ENCODE data around the gene ADAMTS12.
"Not testable (repeated sequence)": the region's sequence is repeated elsewhere in the genome, so short reads cannot be mapped to it uniquely, and the experiment has no call there.

The ADAMTS12 gene

DNA sequence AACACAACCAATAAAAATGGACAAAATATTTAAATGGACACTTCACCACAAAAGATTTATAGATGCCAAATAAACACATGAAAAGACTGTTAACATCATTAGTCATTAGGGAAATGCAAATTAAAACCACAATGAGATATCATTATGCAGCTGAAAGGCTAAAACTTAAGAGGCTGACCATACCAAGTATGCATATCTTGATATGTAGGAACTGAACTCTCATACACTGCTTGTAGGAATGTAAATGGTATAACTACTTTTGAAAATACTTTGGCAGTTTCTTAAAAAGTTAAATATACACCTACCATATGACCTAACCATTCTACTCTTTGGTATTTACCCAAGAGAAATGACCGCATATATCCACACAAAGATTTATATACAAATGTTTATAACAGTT is 13.6 kb upstream of the ADAMTS12 start:
- no peak for FAIRE-seq
- DNase-seq (ENCODE audit: insufficient read length, low spot score) = no peak

DNA sequence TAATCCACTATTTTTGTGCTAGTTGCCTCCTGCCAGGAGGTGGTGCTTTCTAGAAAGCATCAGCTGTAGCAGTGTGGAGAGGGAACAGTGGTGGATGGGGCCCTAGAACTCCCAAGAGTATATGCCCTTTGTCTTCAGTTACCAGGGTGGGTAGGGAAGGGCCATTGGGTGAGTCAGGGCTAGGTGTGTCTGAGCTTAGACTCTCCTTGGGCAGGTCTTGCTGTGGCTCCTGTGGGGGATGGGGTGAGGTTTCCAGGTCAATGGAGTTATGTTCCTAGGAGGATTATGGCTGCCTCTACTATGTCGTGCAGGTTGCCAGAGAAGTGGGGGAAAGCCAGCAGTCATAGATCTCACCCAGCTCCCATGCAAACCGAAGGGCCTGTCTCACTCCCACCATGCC is 11.3 kb upstream of the ADAMTS12 start:
- no peak for DNase-seq (ENCODE audit: insufficient read length, low spot score)
- FAIRE-seq = no peak

DNA sequence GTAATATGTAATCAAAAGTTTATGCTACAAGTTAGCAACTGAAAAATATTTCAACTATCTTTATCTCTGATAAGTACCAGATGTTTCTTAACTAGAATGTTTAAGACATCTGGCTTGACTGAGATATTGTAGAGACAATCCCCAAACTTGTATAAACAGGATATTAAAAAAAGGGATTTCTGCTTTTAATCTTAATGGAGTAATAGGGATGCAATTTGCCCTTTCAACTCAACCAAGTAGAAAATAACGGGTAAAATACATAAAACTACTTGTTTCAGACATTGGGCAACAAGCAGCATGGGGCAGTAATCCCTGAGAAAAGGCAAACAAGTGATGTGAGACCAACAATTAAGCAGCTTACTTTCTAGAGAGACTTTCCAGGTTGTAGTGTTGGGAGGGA is 9.4 kb upstream of the ADAMTS12 start:
- DNase-seq (ENCODE audit: insufficient read length, low spot score) = no peak
- no peak for FAIRE-seq

DNA sequence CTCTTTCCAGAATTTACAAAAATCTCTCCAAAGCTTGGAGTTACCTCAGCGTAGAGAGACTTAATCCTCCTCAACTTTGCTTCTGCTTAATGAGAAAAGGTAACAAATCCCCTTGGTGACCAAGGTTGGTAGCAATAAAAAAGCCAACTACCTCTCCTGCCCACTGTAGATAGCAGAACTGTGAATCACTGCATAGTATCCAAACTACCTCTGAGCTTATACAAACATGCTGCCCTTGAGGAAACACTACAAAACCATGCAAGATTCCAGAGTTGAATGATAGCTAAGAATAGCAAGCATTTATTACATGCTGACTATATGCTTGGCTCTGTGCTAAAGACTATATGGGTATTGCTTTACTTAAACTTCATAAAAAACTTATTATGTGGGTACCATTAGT is 2.8 kb upstream of the ADAMTS12 start:
- no peak for FAIRE-seq
- no peak for DNase-seq (ENCODE audit: insufficient read length, low spot score)

DNA sequence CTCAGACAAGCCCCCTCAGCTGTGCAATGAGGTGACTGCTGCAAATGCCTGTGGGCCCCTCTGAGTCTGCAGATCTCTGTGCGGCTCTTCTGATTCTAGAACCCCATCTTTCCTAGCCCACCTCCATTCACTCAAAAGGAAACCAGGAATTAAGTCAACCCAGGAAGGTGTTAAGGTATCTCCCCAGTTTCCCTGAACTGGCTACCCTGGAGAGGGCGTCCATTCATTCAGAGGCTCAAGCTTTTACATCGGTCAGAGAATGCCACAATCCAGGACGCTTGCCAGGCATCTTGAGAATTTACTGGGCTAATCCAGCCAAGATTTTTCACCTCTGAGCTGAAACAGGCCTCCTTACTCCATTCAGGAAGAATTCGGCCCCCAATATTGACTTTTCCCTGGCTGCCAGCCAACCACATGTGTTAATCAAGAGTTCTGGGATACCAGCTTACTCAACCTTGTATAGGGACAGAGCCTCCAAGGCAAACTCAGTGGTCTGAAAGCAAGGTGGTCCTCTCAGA is 889 bp upstream of the ADAMTS12 start:
- DNase-seq (ENCODE audit: insufficient read length, low spot score) = no peak
- no peak for FAIRE-seq

DNA sequence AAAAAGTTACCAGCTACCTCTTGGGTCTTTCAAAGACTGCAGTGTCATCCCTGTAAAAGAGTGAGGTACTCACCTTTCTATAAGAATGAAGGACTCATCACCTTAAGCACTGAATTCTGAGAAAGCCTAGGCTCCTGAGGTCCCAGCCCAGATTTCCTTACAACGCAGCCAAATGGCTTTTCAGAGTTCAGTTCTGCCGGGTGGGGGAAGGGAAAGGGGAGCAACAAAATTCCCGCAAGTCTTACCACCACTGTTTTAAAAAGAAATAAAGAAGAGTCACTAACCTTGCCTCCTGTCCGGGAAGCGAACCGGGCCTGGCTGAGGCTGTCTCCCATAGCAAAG is 373 bp downstream of the ADAMTS12 start:
- DNase-seq (ENCODE audit: insufficient read length, low spot score) (no peak), FAIRE-seq (no peak)

DNA sequence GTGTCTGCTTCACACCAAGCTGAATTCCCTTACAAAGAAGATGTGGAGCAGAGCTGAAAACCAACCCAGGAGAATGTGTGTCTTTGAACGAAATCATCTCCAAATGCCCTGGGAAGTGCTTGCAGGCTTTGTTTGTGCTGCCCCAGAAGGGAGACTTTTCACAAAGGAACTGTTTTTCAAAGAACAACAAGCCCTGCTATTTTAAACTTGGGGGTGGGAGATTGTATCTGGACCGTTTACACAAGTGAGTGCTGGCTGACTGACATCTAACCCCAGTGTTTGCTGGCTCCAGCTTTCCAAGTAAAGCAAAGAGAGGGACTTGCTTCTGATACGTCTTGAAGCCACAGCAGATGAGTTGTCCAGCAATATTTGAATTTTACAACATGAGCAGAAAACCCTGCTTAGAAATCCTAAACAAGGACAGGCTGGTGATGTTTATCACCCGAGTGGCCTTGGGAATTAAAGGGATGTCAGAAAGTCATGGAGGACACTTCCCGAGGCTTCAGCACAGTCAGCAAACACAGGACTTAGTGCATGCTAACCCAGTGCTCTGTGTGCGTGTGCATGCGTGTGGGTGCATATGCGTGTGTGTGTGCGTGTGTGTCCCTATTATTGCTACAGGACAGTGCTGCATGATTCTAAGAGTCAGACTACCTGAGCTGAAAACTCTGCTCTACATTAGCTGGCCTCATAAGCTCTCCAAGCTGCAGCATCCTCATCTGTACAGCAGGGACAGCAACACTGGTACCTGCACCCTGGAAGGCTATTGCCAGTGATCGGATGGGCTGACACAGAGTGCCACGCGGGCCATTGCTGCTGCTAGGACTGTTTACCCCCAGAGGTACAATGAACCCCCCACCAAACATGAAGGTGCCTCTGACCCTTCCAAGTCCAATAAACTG is 1.4 kb downstream of the ADAMTS12 start:
- no peak for FAIRE-seq
- DNase-seq (ENCODE audit: insufficient read length, low spot score) = no peak

DNA sequence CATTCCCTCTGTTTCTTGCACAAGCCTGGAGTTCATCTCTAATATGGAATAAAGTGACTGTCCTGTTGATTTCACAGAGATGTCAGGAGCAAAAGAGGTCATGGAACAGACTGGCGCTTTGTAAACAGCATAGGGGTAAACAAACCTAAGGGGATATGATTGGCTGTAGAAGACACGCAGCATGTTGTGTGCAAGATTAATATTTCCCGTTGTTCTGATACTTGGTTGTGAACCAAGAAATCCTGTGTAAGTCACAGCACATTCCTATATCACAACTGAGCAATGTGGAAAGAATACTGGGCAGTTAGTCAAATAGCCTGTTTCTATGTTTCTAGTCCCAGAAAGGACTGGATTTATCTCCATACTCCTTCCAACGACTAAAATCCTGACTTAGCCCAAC is 3.2 kb downstream of the ADAMTS12 start:
- no peak for FAIRE-seq
- DNase-seq (ENCODE audit: insufficient read length, low spot score) = no peak

DNA sequence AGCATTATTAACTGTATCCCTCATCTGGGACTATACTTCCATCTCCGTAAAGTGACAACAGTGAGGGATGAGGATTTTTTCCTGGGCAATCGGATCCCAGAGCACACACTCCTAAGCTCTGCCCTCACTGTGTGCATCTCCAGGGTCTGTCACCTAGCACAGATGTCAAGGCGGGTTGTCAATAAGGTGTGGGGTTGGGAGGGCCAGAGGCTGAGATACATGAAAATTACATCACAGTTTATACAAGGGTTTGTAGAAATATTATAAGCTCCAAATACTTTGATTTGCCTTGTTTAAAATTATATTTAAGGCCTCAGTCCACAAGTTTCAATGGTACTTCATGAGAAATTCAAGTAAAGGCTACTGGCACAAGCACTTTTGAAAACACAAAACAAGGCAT is 4.5 kb downstream of the ADAMTS12 start:
- FAIRE-seq (no peak), DNase-seq (ENCODE audit: insufficient read length, low spot score) (no peak)

DNA sequence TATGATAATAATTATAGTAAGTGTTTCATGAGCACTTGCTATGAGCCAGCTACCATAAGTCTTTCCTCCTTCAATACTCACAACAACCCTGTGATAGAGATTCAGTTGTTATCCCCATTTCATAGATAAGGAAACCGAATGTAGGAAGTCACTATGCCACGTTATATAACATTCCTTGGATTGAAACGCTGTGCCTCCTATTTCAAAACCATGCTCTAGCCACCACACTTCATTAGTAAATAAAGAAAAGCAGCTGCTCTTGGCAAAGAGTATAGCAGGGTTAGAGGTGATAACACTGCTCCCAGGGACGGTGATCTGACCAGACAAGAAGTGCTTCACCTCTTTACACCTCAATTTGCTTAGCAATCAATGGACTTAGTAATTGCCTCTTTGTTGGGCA is 5.5 kb downstream of the ADAMTS12 start:
- DNase-seq (ENCODE audit: insufficient read length, low spot score) = no peak
- no peak for FAIRE-seq

DNA sequence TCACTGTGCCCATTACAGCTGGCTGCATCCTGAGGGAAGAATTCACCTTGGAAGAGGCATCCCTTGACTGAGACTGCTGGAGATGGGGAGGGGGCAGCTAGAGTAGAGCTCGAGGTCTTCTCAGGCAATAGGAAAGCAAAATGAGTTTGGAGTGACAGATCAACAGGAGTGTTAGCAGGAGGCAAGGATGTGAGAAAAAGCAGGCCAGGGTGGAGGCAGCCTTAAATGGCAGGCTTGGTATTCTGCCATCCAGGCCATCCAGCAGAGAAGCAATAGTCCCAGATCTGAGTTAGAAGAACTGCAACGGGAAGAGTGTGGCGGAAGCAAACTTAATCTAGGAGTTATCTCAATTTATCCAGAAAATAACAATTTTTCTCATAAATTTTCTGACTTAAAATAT is 6.1 kb downstream of the ADAMTS12 start:
- no peak for DNase-seq (ENCODE audit: insufficient read length, low spot score)
- FAIRE-seq = no peak

DNA sequence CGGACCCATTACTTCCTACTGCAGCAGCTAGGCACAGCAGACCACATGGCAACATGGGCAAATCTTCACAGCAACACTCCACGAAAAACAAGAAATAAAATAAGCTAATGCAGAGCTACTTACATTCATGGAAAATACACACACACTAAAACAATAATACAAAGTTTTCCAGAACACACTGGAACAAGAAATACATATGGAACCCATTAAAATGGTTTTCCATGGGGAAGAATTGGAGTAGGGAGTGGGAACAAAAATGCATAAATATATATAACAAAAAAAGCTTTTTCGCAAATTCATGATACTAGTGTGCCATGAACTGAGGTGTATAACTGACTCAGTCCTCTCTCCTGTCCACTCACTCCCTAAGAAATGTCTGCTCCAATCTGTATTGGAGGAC is 8.3 kb downstream of the ADAMTS12 start:
- DNase-seq (ENCODE audit: insufficient read length, low spot score) = no peak
- FAIRE-seq = no peak

DNA sequence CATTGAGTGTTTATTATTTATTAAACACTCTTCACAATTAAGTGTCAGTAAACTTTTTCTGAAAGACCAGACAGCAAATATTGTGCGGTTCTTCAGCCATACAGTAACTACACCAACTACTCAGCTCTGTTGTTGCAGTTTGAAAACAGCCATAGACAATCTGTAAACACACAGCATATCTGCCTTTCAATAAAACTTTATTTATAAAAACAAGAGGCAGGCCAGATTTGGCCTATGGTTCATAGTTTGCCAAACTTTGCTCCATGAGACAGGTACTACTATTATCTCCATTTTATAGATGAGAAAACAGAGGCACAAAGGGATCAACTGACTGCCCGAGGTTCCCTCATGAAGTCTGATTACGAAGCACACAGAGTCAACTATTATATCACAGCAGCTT is 11.5 kb downstream of the ADAMTS12 start:
- FAIRE-seq (no peak), DNase-seq (ENCODE audit: insufficient read length, low spot score) (no peak)

DNA sequence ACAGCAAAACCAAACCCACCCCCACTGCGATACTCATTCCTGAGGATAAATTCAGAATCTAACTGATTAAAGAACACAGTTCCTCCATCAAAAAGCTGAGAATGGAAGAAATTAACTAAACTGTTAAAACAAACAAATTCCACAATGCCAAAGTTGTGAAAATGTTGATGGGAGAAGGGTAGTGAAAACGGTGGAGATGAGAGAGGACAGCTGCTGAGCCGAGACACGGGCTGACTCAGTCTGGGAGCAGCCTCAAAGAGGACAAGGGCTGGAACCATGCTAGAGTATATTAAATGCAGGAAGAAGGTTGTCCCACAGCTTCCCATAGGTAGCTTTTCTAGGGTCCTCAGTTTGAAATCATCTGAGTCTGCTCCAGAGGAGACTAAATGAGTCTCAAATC is 14.3 kb downstream of the ADAMTS12 start:
- no peak for DNase-seq (ENCODE audit: insufficient read length, low spot score)
- FAIRE-seq = no peak

DNA sequence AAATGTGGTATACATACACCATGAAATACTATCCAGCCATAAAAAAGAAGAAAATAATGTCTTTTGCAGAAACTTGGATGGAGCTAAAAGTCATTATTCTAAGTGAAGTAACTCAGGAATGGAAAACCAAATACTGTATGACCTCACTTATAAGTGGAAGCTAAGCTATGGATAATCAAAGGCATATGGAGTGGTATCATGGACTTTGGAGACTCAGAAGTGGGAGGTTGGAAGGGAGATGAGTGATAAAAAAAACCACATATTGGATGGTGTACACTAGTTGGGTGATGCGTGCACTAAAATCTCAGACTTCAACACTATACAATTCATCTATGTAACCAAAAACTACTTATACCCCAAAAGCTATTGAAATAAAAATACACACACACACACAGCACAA is 24.5 kb downstream of the ADAMTS12 start:
- DNase-seq (ENCODE audit: insufficient read length, low spot score) = no peak
- no peak for FAIRE-seq

DNA sequence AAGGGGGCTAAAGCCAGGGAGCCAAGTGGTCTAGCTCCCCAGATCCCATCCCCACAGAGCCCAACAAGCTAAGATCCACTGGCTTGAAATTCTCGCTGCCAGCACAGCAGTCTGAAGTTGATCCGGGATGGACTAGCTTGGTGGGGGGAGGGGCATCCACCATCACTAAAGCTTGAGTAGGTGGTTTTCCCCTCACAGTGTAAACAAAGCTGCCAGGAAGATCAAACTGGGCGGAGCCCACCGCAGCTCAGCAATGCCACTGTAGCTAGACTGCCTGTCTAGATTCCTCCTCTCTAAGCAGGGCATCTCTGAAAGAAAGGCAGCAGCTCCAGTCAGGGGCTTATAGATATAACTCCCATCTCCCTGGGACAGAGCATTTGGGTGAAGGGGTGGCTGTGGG is 32.6 kb downstream of the ADAMTS12 start:
- FAIRE-seq; DNase-seq (ENCODE audit: insufficient read length, low spot score): not testable (repeated sequence)

DNA sequence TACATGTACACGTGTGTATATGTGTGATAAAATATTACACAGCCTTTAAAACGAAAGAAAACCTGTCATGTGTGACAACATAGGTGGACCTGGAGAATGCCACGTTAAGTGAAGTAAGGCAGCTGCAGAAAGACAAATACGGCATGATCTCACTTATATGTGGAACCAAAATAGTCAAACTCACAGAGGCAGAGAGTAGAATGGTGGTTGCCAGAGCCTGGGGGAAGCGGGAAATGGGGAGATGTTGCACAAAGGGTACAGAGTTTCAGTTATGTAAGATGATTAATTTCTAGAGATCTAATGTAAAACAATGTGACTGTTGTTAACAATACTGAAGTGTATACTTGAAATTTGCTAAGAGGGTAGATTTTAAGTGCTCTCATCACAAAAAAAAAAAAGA is 34.8 kb downstream of the ADAMTS12 start:
- DNase-seq (ENCODE audit: insufficient read length, low spot score) = no peak
- peak; percentile 72 for FAIRE-seq

DNA sequence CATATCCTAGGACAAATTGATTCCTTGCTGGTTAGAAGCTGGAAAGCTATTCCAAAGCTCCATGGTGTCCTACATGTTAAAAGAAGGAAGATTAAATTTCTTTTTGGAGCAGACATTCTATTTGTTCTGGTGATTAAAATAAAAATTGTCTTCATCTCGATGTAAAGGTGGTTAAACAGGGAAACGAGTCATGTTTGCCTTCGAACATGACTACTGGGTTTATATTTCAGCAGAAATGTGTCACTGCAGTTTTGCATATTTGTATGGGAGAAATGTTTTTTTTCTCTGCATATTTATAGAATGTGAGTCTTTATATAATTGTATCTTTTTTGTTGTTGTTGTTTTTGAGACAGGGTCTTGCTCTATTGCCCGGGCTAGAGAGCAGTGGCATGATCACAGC is 36.4 kb downstream of the ADAMTS12 start:
- DNase-seq (ENCODE audit: insufficient read length, low spot score) = no peak
- FAIRE-seq = no peak

DNA sequence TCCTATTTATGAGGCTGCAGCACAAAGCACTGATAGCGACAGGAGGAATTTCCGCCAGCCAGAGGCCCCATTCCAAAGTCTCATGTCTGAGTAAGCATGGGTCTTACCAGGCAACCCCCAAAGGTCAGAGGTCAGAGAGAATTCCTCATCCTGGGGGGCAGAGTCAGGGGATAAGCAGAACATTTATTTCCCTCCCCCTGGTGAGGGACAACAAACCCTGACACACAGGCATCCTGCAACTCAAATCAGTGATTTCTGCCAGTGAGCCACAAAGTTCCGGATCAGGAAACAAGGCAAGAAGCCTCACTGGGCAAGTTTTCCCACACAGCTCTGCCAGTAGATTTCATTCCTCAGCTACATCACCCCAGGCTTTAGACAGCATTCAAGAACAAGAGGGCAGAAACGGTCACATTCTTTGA is 37.0 kb downstream of the ADAMTS12 start:
- FAIRE-seq = no peak
- DNase-seq (ENCODE audit: insufficient read length, low spot score) = no peak

DNA sequence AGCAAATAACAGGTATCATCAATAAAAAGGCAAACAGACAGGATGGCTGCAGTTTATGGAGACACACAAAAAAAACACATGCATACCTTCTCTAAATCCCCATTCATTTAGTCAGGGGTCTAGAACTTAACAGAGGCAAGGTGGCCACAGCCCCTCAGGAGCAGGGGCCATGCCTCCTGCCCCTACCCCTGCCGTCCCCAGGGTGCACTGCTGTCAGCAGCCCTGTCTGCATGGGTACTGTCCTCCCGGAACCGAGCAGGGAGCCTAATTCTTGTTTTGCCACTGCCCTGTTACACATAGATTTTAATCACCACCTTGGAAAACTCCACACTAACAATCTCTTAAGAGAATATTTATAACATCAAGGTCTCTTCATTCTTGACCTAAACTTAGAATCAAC is 39.0 kb downstream of the ADAMTS12 start:
- FAIRE-seq (no peak), DNase-seq (ENCODE audit: insufficient read length, low spot score) (no peak)

DNA sequence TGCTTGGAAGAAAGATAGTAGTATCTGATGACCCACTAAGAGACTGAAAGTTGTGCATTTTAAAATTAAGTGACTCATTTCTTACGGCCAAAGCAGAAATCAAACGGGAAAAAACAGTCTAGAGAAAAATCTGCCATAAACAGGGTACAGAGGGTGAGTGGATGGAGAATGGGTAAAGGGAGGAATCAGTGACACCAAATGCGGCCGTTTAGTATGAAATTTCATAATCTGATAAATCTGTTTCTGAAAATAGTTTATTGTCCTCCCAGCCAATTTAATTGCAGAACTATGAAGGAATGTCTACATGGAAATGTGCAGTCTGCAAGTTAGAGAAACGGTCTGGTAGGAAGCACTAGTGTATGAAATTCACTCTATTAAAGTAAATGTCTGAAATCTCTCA is 39.5 kb downstream of the ADAMTS12 start:
- FAIRE-seq (no peak), DNase-seq (ENCODE audit: insufficient read length, low spot score) (no peak)

DNA sequence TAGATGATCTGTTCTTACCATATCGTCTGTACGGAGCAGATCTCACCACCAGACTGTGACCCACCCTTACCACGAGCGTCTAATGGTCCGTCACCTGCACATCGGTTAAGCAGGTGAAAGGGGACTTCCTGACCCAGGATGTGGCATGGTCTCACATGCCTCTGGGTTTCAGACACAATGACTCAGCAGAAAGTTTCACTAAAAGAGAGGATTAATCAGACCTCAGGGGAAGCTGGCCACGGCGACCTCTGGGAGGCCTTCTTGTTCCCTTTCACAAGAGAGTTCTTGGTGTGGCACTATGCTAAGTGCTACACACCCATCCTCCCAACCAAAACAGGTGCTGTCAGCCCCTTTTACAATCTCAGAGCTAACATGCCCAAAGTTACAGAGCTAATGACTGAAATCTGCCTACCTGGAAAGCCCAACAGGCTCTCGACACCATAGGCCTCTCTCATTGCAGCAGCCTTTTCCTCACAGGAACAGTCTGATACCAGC is 41.6 kb downstream of the ADAMTS12 start:
- DNase-seq (ENCODE audit: insufficient read length, low spot score) (peak; percentile 44), FAIRE-seq (peak; percentile 96)

DNA sequence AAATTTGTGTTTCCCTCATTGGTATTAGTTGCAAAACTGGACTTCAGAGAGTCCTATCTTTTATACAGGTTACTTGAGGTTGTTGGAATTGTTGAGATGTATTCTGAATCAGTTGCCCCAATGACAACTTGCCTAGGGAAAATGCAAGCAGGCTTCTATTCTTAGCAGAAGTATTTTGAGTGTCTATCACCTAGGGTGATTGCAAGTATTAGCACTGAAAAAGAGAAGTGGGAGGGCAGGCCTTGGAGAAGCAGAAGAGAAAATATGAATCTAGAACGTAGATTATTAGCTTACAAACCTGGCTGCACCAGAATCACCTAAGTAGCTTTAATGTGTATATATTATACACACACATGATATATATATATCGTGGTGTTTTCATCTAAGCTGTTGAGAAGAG is 43.2 kb downstream of the ADAMTS12 start:
- peak; percentile 86 for FAIRE-seq
- peak; percentile 10 for DNase-seq (ENCODE audit: insufficient read length, low spot score)

Measured in GM19239 (cell line).